Thoracic aorta (tissue), 2 donors: ENCODE measurements around the gene TBXA2R. TPM values are rescaled to one million over a fixed set of nuclear protein-coding genes. Genes with fewer than 3 reads are reported as not detected.
A peak's percentile ranks its signal among the peaks of the same experiment; 100 is the strongest.

Experiments
- ATAC-seq: fragments of 150-250 bp; one replicate; pipeline ENCODE4 v1.8.0; 2017; ENCODE audit warnings: low read depth; ENCODE audit not compliant: insufficient number of reproducible peaks, low FRiP score
- DNase-seq: peaks from one replicate; pipeline ENCODE4 v3.0.0-alpha.2; 2020; ENCODE audit warnings: low spot score
- H3K27ac ChIP-seq, 2 donors: fragments of 200-600 bp; sonication (generic); 1 replicate in 1 of 2; 2 replicates in 1 of 2; pipeline ENCODE4 v1.5.1; 2016; ENCODE audit warnings: mild to moderate bottlenecking in 2 of 2, moderate library complexity in 2 of 2
- H3K27me3 ChIP-seq: fragments of 200-600 bp; sonication (generic); replicated peaks from 2 replicates; pipeline ENCODE4 v1.6.0; 2016; ENCODE audit warnings: mild to moderate bottlenecking; ENCODE audit not compliant: insufficient read depth
- H3K36me3 ChIP-seq: fragments of 200-600 bp; sonication (generic); one replicate; pipeline ENCODE4 v1.5.1; 2016
- H3K4me1 ChIP-seq, 2 donors: fragments of 200-600 bp; sonication (generic); 1 replicate in 1 of 2; 2 replicates in 1 of 2; pipeline versions ENCODE4 v1.5.1 to v1.6.0; 2016; ENCODE audit warnings: low read depth in 2 of 2, mild to moderate bottlenecking in 1 of 2; ENCODE audit not compliant: control insufficient read depth in 1 of 2
- H3K4me3 ChIP-seq: fragments of 200-600 bp; sonication (generic); 2 replicates; pipeline ENCODE4 v1.5.1; 2016; ENCODE audit warnings: mild to moderate bottlenecking
- H3K9me3 ChIP-seq: fragments of 200-600 bp; sonication (generic); 2 replicates; pipeline ENCODE4 v1.5.1; 2016
- CTCF ChIP-seq: fragments of 200-600 bp; sonication (generic); IDR thresholded peaks from one replicate; pipeline ENCODE4 v1.5.1; 2019; ENCODE audit warnings: antibody characterized with exemption
- total RNA-seq, 2 donors: library from RNA; depleted of rRNA; stranded (reverse); fragments of >200 nt; gene quantifications; one replicate each; pipeline versions ENCODE4 v1.1.0 to v1.2.3, GENCODE V29; 2016

TBXA2R gene
- total RNA-seq, 2 donors from 2014 or later, result 29.4 to 39.1 TPM

GRCh38 chr19:3607303-3608078 lies 816 bp upstream of the TBXA2R start:
- DNase-seq (no peak), ATAC-seq (no peak)
- no peaks in the 10 kb centered on the region for H3K9me3 ChIP-seq
- peak overlapping the region; percentile 87 for H3K4me3 ChIP-seq
- H3K27ac ChIP-seq, result peak overlapping the region; percentile 98 to 99
- TF ChIP-seq CTCF, result no peak
- H3K4me1 ChIP-seq, result peaks cover 38 to 66% of the 10 kb centered on the region in 2 donors
- peaks cover 10% of the 10 kb centered on the region for H3K36me3 ChIP-seq
- H3K27me3 ChIP-seq, result no peaks in the 10 kb centered on the region

- Histone ChIP-seq H3K27ac (peak overlapping the region; percentile 98 to 99), H3K27me3 (no peaks in the 10 kb centered on the region), H3K4me3 (peak overlapping the region; percentile 87), H3K4me1 (peaks cover 43 to 79% of the 10 kb centered on the region in 2 donors), H3K36me3 (no peaks in the 10 kb centered on the region), H3K9me3 (no peaks in the 10 kb centered on the region)
- TF ChIP-seq CTCF, result no peak
- ATAC-seq (no peak), DNase-seq (no peak)
Measured at GRCh38 chr19:3606174-3606689, 443 bp downstream of the TBXA2R start.

- H3K4me3 ChIP-seq, result peak overlapping the region; percentile 87
- H3K27me3 ChIP-seq, result no peaks in the 10 kb centered on the region
- no peak for TF ChIP-seq CTCF
- H3K9me3 ChIP-seq, result no peaks in the 10 kb centered on the region
- H3K4me1 ChIP-seq, result peaks cover 44 to 80% of the 10 kb centered on the region in 2 donors
- peak overlapping the region; percentile 98 to 99 for H3K27ac ChIP-seq
- no peaks in the 10 kb centered on the region for H3K36me3 ChIP-seq
- ATAC-seq (no peak), DNase-seq (no peak)
Measured at GRCh38 chr19:3605770-3606169, 905 bp downstream of the TBXA2R start.

- Histone ChIP-seq H3K27ac (peak overlapping the region; percentile 98 to 99), H3K36me3 (peaks cover 2% of the 10 kb centered on the region), H3K27me3 (no peaks in the 10 kb centered on the region), H3K9me3 (no peaks in the 10 kb centered on the region), H3K4me3 (peak overlapping the region; percentile 87), H3K4me1 (peaks cover 46 to 80% of the 10 kb centered on the region in 2 donors)
- TF ChIP-seq CTCF, result no peak
- ATAC-seq, result no peak
- DNase-seq, result no peak
Measured at GRCh38 chr19:3605361-3605760, 1.3 kb downstream of the TBXA2R start.

- no peaks in the 10 kb centered on the region for H3K27me3 ChIP-seq
- peaks cover 47 to 80% of the 10 kb centered on the region in 2 donors for H3K4me1 ChIP-seq
- no peaks in the 10 kb centered on the region for H3K9me3 ChIP-seq
- ATAC-seq (no peak), DNase-seq (no peak)
- H3K27ac ChIP-seq, result peak overlapping the region; percentile 98 to 99
- peak overlapping the region; percentile 87 for H3K4me3 ChIP-seq
- peaks cover 6% of the 10 kb centered on the region for H3K36me3 ChIP-seq
- TF ChIP-seq CTCF, result no peak
Measured at GRCh38 chr19:3604987-3605343, 1.7 kb downstream of the TBXA2R start.
